RKO (cell line): ENCODE measurements around the gene STX16.
"Not testable (repeated sequence)": the region's sequence is repeated elsewhere in the genome, so short reads cannot be mapped to it uniquely, and the experiment has no call there.

Source experiments
- DNase-seq: peaks from one replicate; pipeline ENCODE4 v3.0.0-alpha.2; 2016; ENCODE audit warnings: low spot score

Gene STX16

GRCh38 chr20:58712151-58712791 is 61.2 kb downstream of the STX16 start:
- DNase-seq, result no peak

- no peak for DNase-seq
Observed at GRCh38 chr20:58712806-58713731, 62.0 kb downstream of the STX16 start.

- no peak for DNase-seq
Observed at GRCh38 chr20:58713801-58714339, 62.8 kb downstream of the STX16 start.

GRCh38 chr20:58714340-58714922 is 63.3 kb downstream of the STX16 start:
- DNase-seq, result no peak

- DNase-seq, result no peak
Observed at GRCh38 chr20:58714923-58715351, 63.9 kb downstream of the STX16 start.

GRCh38 chr20:58715391-58715800 is 64.3 kb downstream of the STX16 start:
- no peak for DNase-seq

- DNase-seq, result no peak
Observed at GRCh38 chr20:58715801-58716475, 64.9 kb downstream of the STX16 start.

- no peak for DNase-seq
Observed at GRCh38 chr20:58716476-58717277, 65.6 kb downstream of the STX16 start.

- DNase-seq, result no peak
Observed at GRCh38 chr20:58717278-58718091, 66.4 kb downstream of the STX16 start.

- DNase-seq, result no peak
Observed at GRCh38 chr20:58718121-58718563, 67.1 kb downstream of the STX16 start.

GRCh38 chr20:58718729-58719128 is 67.6 kb downstream of the STX16 start:
- no peak for DNase-seq

GRCh38 chr20:58719258-58719657 is 68.2 kb downstream of the STX16 start:
- DNase-seq, result no peak

GRCh38 chr20:58719971-58720371 is 68.9 kb downstream of the STX16 start:
- DNase-seq, result no peak

- DNase-seq, result no peak
Observed at GRCh38 chr20:58720890-58721289, 69.8 kb downstream of the STX16 start.

- DNase-seq, result no peak
Observed at GRCh38 chr20:58721951-58722778, 71.1 kb downstream of the STX16 start.

- no peak for DNase-seq
Observed at GRCh38 chr20:58722877-58723627, 72.0 kb downstream of the STX16 start.

- no peak for DNase-seq
Observed at GRCh38 chr20:58723628-58723984, 72.5 kb downstream of the STX16 start.

GRCh38 chr20:58726156-58726555 is 75.1 kb downstream of the STX16 start:
- DNase-seq, result not testable (repeated sequence)
